ENCODE measurements around the gene PLPPR2. TPM values are rescaled to one million over a fixed set of nuclear protein-coding genes. Genes with fewer than 3 reads are reported as not detected.

PLPPR2 gene, protein sequence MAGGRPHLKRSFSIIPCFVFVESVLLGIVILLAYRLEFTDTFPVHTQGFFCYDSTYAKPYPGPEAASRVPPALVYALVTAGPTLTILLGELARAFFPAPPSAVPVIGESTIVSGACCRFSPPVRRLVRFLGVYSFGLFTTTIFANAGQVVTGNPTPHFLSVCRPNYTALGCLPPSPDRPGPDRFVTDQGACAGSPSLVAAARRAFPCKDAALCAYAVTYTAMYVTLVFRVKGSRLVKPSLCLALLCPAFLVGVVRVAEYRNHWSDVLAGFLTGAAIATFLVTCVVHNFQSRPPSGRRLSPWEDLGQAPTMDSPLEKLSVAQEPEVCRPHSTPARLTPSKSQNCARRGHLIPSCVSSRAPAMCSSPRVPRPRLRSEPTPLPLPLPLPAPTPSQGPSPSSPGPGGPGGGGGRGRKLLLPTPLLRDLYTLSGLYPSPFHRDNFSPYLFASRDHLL
- 8.3 to 9.7 TPM (median 9.3 TPM) in 5 replicates for total RNA-seq (2022; extraction: Qiagen RNA extraction)

DNA sequence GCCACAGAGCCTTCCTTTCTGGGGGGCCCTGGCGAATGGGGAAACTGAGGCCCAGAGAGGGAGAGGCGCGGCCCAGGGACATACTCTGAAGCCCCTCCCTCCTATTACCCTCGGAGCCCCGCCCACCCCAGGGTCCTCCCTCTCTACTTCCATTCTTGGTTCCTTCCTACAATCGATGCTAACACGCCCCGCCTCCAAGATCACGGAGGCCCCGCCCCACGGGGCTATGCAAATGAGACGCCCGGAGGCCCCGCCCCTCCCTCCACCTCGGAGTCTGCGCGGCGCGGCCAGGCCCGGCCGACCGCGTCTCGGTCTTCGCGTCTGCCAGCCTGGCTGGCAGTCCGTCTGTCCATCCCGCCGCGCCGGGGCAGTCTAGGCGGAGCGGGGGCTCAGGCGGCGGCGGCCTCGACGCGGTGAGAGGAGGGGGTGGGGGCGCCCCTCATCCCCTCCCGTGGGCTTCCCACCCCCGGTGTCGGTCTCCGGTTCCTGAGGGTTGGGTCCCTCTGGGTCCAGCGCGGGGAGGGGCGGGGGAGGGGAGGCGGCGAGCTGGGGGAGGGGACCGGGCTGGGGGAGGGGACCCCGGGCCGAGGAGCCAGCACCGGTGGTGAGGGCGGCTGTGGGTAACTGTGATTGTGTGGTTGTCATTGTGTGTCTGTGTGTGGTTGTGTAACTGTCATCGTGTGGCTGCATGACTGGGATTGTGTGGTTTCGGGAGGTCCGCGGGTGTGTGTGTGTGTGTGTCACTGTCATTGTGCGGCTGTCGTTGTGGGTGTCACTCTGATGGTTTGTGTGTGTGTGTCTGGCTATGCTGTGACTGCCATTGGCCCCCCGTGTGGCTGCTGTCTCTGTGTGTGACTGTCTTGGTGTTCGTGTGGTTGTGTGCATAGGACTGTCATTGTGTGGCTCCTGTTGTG is at the start of gene PLPPR2:
Gene PLPPR2 (plus strand): TSS at position 273 of the 914 bp plus-strand sequence. CDS start 2,242 bp downstream, outside the sequence.

DNA sequence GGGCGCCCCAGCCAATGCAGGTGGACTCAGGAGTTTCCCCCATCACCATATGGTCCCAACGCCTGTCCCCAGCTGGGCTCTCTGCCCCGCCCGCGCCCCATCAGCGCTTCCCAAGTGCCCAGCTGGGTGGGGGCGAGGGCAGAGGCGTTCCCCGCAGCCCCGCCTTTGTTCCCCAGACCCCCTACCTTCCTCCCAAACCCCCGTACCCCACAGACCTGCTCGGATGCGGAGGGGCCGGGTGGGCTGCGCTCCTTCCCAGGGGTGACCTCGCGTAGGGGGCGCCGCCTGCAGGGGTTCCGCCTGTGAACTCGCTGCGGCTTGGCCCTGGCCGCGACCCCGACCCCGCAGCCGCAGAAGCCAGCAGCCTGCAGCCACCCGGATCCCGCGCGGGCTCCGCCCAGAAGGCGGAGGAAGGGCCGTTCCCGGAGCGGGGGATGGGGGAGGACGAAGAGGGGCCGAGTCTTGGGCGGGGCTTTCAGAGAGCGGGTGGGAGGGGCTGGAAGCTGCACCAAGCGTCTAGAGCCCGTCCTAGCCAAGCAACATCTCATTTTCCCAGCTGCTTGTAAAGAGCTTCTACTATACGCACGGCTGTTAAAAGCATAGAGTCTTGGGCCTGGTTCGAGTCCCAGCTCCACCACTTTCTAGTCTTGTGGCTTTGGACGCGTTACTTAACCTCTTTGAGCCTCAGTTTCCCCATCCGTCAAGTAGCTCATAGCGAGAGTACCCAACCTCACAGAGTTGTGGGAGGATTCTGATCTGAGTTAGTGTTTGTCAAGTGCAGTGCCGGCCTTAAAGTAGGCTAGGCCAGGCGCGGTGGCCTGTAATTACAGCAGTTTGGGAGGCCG is 15.8 kb upstream of the PLPPR2 start, which contains the start of gene RAB3D:
Gene RAB3D (minus strand): TSS at position 404 of the 845 bp plus-strand sequence. CDS start 2,258 bp downstream, outside the sequence.

DNA sequence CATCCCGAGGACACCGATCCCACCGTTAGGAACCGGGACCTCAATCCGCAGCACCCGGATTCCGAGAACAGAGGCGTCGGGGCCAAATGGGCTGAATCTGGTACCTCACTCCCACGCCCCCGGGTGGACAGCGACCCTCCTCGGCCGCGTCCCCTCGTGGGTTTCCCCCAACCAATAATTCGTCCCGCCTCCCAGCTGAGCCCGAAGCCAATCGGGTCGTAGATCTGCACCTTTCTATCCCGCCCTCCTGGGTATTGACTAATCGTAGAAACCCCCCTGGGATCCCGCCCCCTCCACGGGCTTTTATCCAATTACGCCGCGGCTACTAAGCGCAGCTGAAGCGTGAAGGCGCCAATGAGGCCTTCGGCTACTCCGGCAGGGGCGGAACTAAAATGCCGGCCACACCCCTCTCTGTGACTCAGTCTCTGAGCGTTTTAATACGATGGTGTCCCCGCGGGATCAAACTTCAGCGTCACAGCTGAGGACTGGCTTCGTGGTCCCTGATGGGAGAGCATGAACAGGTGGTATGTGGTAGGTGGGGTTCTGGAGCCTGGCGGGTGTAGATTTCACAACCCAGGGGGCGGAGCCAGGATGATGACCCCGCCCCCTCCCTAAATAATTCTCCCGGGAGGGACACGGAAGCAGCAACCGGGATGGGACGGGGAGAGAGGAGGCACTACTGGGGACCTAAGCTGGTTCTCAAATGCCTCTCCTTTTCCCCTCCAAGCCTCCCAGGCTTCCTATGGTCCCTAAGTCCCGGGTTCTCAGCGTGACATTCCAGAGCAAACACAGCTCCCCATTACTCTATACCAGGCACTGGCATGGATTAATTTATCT is 8.9 kb upstream of the PLPPR2 start, which contains the start of the genes CCDC159 and TMEM205:
Gene CCDC159 (plus strand): TSS at position 416 of the 837 bp plus-strand sequence. CDS start 88 bp downstream, at position 504.
Gene TMEM205 (minus strand): TSS at position 165 of the 837 bp plus-strand sequence. CDS start 649 bp downstream, outside the sequence.

DNA sequence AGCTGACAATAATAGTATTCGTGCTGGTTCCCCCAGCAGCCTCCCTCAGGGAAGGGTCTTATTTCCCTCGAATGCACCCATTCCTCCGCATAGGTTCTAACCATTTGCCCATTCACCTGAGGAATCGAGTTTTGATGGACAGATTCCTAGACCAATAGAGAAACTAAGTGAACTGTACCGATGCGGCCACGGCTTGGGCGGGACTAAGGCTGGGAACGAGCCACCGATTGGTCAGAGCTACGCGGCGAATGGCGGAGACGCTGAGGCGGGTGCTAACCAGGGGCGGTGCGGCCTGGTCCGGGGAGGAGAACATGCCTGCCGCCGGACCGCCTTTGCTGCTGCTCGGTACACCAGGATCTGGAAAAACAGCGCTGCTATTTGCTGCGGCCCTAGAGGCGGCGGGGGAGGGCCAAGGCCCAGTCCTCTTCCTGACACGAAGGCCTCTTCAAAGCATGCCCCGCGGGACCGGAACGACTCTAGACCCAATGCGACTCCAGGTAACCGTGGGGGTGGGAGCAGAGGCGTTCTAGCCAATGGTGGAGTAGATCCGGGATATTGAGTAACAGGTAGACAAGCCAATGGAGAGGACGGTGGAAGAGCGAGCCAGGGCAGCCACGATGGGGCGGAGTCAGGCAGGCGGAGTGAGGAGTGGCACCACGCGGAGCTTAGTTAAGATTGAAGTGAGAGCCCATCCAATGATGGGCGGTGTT is 19.4 kb downstream of the PLPPR2 start, which contains the start of gene SWSAP1:
Gene SWSAP1 (plus strand): TSS at position 234 of the 710 bp plus-strand sequence. CDS start 15 bp downstream, at position 249.

Other genes with a start within 250 kb of the PLPPR2 start
- gene SPC24, start 199.7 kb upstream of the PLPPR2 start, total RNA-seq (2022; extraction: Qiagen RNA extraction) = 15.3 to 21.9 TPM (median 20.9 TPM) in 5 replicates
- gene KANK2, start 157.9 kb upstream of the PLPPR2 start, total RNA-seq (2022; extraction: Qiagen RNA extraction) = 39.9 to 52.5 TPM (median 48.0 TPM) in 5 replicates
- not detected in 5 replicates for gene ANGPTL8, start 115.8 kb upstream of the PLPPR2 start, total RNA-seq (2022; extraction: Qiagen RNA extraction)
- gene DOCK6, start 92.9 kb upstream of the PLPPR2 start, total RNA-seq (2022; extraction: Qiagen RNA extraction) = 6.4 to 10.3 TPM (median 9.5 TPM) in 5 replicates
- not detected in 5 replicates for gene TSPAN16, start 59.3 kb upstream of the PLPPR2 start, total RNA-seq (2022; extraction: Qiagen RNA extraction)
- gene RAB3D, start 15.8 kb upstream of the PLPPR2 start, total RNA-seq (2022; extraction: Qiagen RNA extraction) = 3.1 to 4.6 TPM (median 3.9 TPM) in 5 replicates
- 96.5 to 132 TPM (median 113 TPM) in 5 replicates for gene TMEM205, start 9.2 kb upstream of the PLPPR2 start, total RNA-seq (2022; extraction: Qiagen RNA extraction)
- 3.5 to 5.8 TPM (median 4.8 TPM) in 5 replicates for gene CCDC159, start 8.9 kb upstream of the PLPPR2 start, total RNA-seq (2022; extraction: Qiagen RNA extraction)
- gene SWSAP1, start 19.2 kb downstream of the PLPPR2 start, total RNA-seq (2022; extraction: Qiagen RNA extraction) = 1.3 to 2.1 TPM (median 1.8 TPM) in 5 replicates
- gene EPOR, start 28.9 kb downstream of the PLPPR2 start, total RNA-seq (2022; extraction: Qiagen RNA extraction) = 3.5 to 5.1 TPM (median 4.3 TPM) in 5 replicates
- 1.1 to 2.1 TPM (median 1.4 TPM) in 5 replicates for gene RGL3, start 63.9 kb downstream of the PLPPR2 start, total RNA-seq (2022; extraction: Qiagen RNA extraction)
- gene ODAD3, start 79.7 kb downstream of the PLPPR2 start, total RNA-seq (2022; extraction: Qiagen RNA extraction) = 0.92 to 1.4 TPM (median 1.3 TPM) in 5 replicates
- 252 to 265 TPM (median 258 TPM) in 5 replicates for gene PRKCSH, start 80.2 kb downstream of the PLPPR2 start, total RNA-seq (2022; extraction: Qiagen RNA extraction)
- 0.07 to 0.24 TPM (median 0.15 TPM) in 5 replicates for gene ELAVL3, start 125.6 kb downstream of the PLPPR2 start, total RNA-seq (2022; extraction: Qiagen RNA extraction)
- 3.7 to 4.8 TPM (median 4.5 TPM) in 5 replicates for gene ZNF653, start 150.4 kb downstream of the PLPPR2 start, total RNA-seq (2022; extraction: Qiagen RNA extraction)
- 26.1 to 33.0 TPM (median 29.6 TPM) in 5 replicates for gene ECSIT, start 173.7 kb downstream of the PLPPR2 start, total RNA-seq (2022; extraction: Qiagen RNA extraction)
- 0.24 to 0.44 TPM (median 0.37 TPM) in 5 replicates for gene CNN1, start 183.4 kb downstream of the PLPPR2 start, total RNA-seq (2022; extraction: Qiagen RNA extraction)
- gene ELOF1, start 203.8 kb downstream of the PLPPR2 start, total RNA-seq (2022; extraction: Qiagen RNA extraction) = 84.8 to 114 TPM (median 99.8 TPM) in 5 replicates
- 0.14 to 0.39 TPM (median 0.22 TPM) in 5 replicates for gene ACP5, start 222.2 kb downstream of the PLPPR2 start, total RNA-seq (2022; extraction: Qiagen RNA extraction)
- gene ZNF627, start 242.1 kb downstream of the PLPPR2 start, total RNA-seq (2022; extraction: Qiagen RNA extraction) = 2.7 to 5.8 TPM (median 3.6 TPM) in 5 replicates

Measured in A549 treated with AZD2906 at 1 μM for 4 hours (cell line).